Measurements from ENCODE around the gene BTG3. TPM values are rescaled to one million over a fixed set of nuclear protein-coding genes. Genes with fewer than 3 reads are reported as not detected.
A peak's percentile ranks its signal among the peaks of the same experiment; 100 is the strongest.

Gene BTG3
- total RNA-seq, 2 experiments from 2014 or later, result 81.9 to 84.0 TPM

GRCh38 chr21:17597680-17598079 is 15.0 kb downstream of the BTG3 start:
- peaks cover 26% of the 10 kb centered on the region for H3K36me3 ChIP-seq (ENCODE audit: insufficient read depth, low read length)
- peaks cover under 1% of the 10 kb centered on the region for H3K4me1 Mint-ChIP-seq (ENCODE audit: low read depth)
- H3K27me3 ChIP-seq (ENCODE audit: control insufficient read depth in 1 of 2, insufficient read depth in 2 of 2, low read length in 2 of 2), result no peaks in the 10 kb centered on the region
- intact Hi-C loops (cut with DNase I, micrococcal nuclease), result no loop called here
- DNase-seq (no peak), ATAC-seq (ENCODE audit: poor library complexity) (no peak)
- CTCF ChIA-PET, result no interaction called here
- peaks cover 80% of the 10 kb centered on the region for H3K36me3 Mint-ChIP-seq (ENCODE audit: low read depth)
- no peak overlapping the region for H3K4me3 Mint-ChIP-seq
- H3K9me3 ChIP-seq (ENCODE audit: control insufficient read depth in 1 of 2, insufficient read depth in 1 of 2, low read length in 2 of 2), result no peaks in the 10 kb centered on the region
- H3K27ac Mint-ChIP-seq, result no peak overlapping the region
- no peaks in the 10 kb centered on the region for H3K27me3 Mint-ChIP-seq
- no peaks in the 10 kb centered on the region for H3K4me1 ChIP-seq (ENCODE audit: insufficient read depth, low read length)
- no peak for TF ChIP-seq CTCF (IDR thresholded peaks at IDR 0.05)
- POLR2A ChIA-PET, result no interaction called here
- H3K9me3 Mint-ChIP-seq, result no peaks in the 10 kb centered on the region
- no peak overlapping the region for H3K4me3 ChIP-seq (ENCODE audit: low read length)
- no peak overlapping the region for H3K27ac ChIP-seq (ENCODE audit: low read depth in 1 of 2, low read length in 2 of 2)

- POLR2A ChIA-PET, result no interaction called here
- no peak overlapping the region for H3K4me3 ChIP-seq (ENCODE audit: low read length)
- DNase-seq, result no peak
Observed at GRCh38 chr21:17590430-17590829, 22.3 kb downstream of the BTG3 start.

GRCh38 chr21:17585875-17586450 is 26.7 kb downstream of the BTG3 start:
- CTCF ChIA-PET, result interaction anchor here (0.6 to 2.1 kb wide), 8 partner anchors 18 to 199 kb away, joined by 3 to 16 read pairs (median 4); no protein-coding TSS in a partner anchor
- H3K27me3 Mint-ChIP-seq, result no peaks in the 10 kb centered on the region
- POLR2A ChIA-PET, result interaction anchor here (0.6 to 1.0 kb wide), 2 partner anchors 198 to 199 kb away, joined by 3 to 4 read pairs; no protein-coding TSS in a partner anchor
- H3K27me3 ChIP-seq (ENCODE audit: control insufficient read depth in 1 of 2, insufficient read depth in 2 of 2, low read length in 2 of 2), result no peaks in the 10 kb centered on the region
- H3K9me3 ChIP-seq (ENCODE audit: control insufficient read depth in 1 of 2, insufficient read depth in 1 of 2, low read length in 2 of 2), result no peaks in the 10 kb centered on the region
- H3K36me3 ChIP-seq (ENCODE audit: insufficient read depth, low read length), result no peaks in the 10 kb centered on the region
- TF ChIP-seq CTCF (IDR thresholded peaks at IDR 0.05), result peak; percentile 79
- H3K36me3 Mint-ChIP-seq (ENCODE audit: low read depth), result no peaks in the 10 kb centered on the region
- no peaks in the 10 kb centered on the region for H3K4me1 ChIP-seq (ENCODE audit: insufficient read depth, low read length)
- H3K27ac ChIP-seq (ENCODE audit: low read depth in 1 of 2, low read length in 2 of 2), result no peak overlapping the region
- no peaks in the 10 kb centered on the region for H3K4me1 Mint-ChIP-seq (ENCODE audit: low read depth)
- no peak overlapping the region for H3K4me3 Mint-ChIP-seq
- ATAC-seq (ENCODE audit: poor library complexity) (peak; percentile 49), DNase-seq (peak in 4 of 14 experiments; percentile 27 to 68 (median 63))
- intact Hi-C loops (cut with DNase I, micrococcal nuclease), result loop anchor here (1.0 kb wide), 2 partner anchors 199 to 200 kb away; no protein-coding TSS in a partner anchor
- no peak overlapping the region for H3K27ac Mint-ChIP-seq
- H3K9me3 Mint-ChIP-seq, result no peaks in the 10 kb centered on the region
- no peak overlapping the region for H3K4me3 ChIP-seq (ENCODE audit: low read length)

More at GRCh38 chr21:17590430-17590829, 22.3 kb downstream of the BTG3 start:
- Histone ChIP-seq H3K36me3 (ENCODE audit: insufficient read depth, low read length) (peaks cover 10% of the 10 kb centered on the region), H3K27me3 (ENCODE audit: control insufficient read depth in 1 of 2, insufficient read depth in 2 of 2, low read length in 2 of 2) (no peaks in the 10 kb centered on the region), H3K27ac (ENCODE audit: low read depth in 1 of 2, low read length in 2 of 2) (no peak overlapping the region), H3K9me3 (ENCODE audit: control insufficient read depth in 1 of 2, insufficient read depth in 1 of 2, low read length in 2 of 2) (no peaks in the 10 kb centered on the region), H3K4me1 (ENCODE audit: insufficient read depth, low read length) (no peaks in the 10 kb centered on the region)
- Mint-ChIP-seq H3K4me3 (no peak overlapping the region), H3K27me3 (no peaks in the 10 kb centered on the region), H3K36me3 (ENCODE audit: low read depth) (peaks cover 35% of the 10 kb centered on the region), H3K4me1 (ENCODE audit: low read depth) (no peaks in the 10 kb centered on the region), H3K9me3 (no peaks in the 10 kb centered on the region), H3K27ac (no peak overlapping the region)
- intact Hi-C loops (cut with DNase I, micrococcal nuclease), result no loop called here
- CTCF ChIA-PET, result interaction anchor here (1.3 to 1.5 kb wide), 3 partner anchors 9 to 13 kb away, joined by 3 to 4 read pairs (median 3); no protein-coding TSS in a partner anchor
- no peak for ATAC-seq (ENCODE audit: poor library complexity)
- TF ChIP-seq CTCF (IDR thresholded peaks at IDR 0.05), result no peak

All from CD4-positive, alpha-beta T cell (primary cell).